ENCODE data around the gene NACA2. TPM values are rescaled to one million over a fixed set of nuclear protein-coding genes. Genes with fewer than 3 reads are reported as not detected.

Gene NACA2
- total and polyA plus RNA-seq, 2 of the 8 experiments (the other 6 are each of a cell fraction or from before 2014, with no cell fraction given) = not detected

- TF ChIP-seq KDM1A (IDR thresholded peaks at IDR 0.05; ENCODE audit: borderline replicate concordance, low read length) (no peak), CREB1 (IDR thresholded peaks at IDR 0.05) (no peak), SAP30 (IDR thresholded peaks at IDR 0.05; ENCODE audit: insufficient read depth, insufficient replicate concordance, low read length) (no peak), BRCA1 (IDR thresholded peaks at IDR 0.05; ENCODE audit: low read depth, low read length) (no peak)
Observed at GRCh38 chr17:61594294-61594825, 3.3 kb upstream of the NACA2 start (continued).
